ENCODE measurements around the gene UBA52.

GRCh38 chr19:18601875-18602274, 30.2 kb downstream of the UBA52 start:
- TF ChIP-seq CTCF (IDR thresholded peaks at IDR 0.05; ENCODE audit: control extremely low read depth in 1 of 3, insufficient read depth in 1 of 3, low read depth in 1 of 3, low read length in 3 of 3) (no peak), GABPA (IDR thresholded peaks at IDR 0.05; ENCODE audit: borderline replicate concordance, insufficient read depth, low read length) (no peak), TAF1 (IDR thresholded peaks at IDR 0.05; ENCODE audit: low read depth, low read length) (no peak), EZH2 (IDR thresholded peaks at IDR 0.05; ENCODE audit: low read depth, low read length, severe bottlenecking) (no peak), MAX (IDR thresholded peaks at IDR 0.05) (no peak), CREB1 (IDR thresholded peaks at IDR 0.05) (no peak), PHF8 (conservative IDR thresholded peaks at IDR 0.05; ENCODE audit: low read depth, low read length) (no peak), SP2 (IDR thresholded peaks at IDR 0.05; ENCODE audit: low read length) (no peak), CBX5 (IDR thresholded peaks at IDR 0.05; ENCODE audit: low read depth, low read length) (no peak), RFX5 (IDR thresholded peaks at IDR 0.05; ENCODE audit: borderline replicate concordance, low read depth, low read length) (no peak), TAF7 (optimal IDR thresholded peaks at IDR 0.05; ENCODE audit: borderline replicate concordance, low read depth, low read length) (no peak)
